Measurements from ENCODE around the gene TRPM2.
"Not testable (repeated sequence)": the region's sequence is repeated elsewhere in the genome, so short reads cannot be mapped to it uniquely, and the experiment has no call there.

Gene TRPM2

GRCh38 chr21:44462086-44462833 is 108.8 kb downstream of the TRPM2 start:
- no peak for DNase-seq (ENCODE audit: low read depth, low spot score)

- DNase-seq (ENCODE audit: low read depth, low spot score): no peak
Observed at GRCh38 chr21:44462834-44463200, 109.4 kb downstream of the TRPM2 start.

- no peak for DNase-seq (ENCODE audit: low read depth, low spot score)
Observed at GRCh38 chr21:44463724-44464123, 110.3 kb downstream of the TRPM2 start.

GRCh38 chr21:44464351-44464750 is 110.9 kb downstream of the TRPM2 start:
- DNase-seq (ENCODE audit: low read depth, low spot score): no peak

GRCh38 chr21:44466351-44466954 is 113.0 kb downstream of the TRPM2 start:
- DNase-seq (ENCODE audit: low read depth, low spot score): no peak

GRCh38 chr21:44466996-44467858 is 113.8 kb downstream of the TRPM2 start:
- DNase-seq (ENCODE audit: low read depth, low spot score): no peak

- DNase-seq (ENCODE audit: low read depth, low spot score): no peak
Observed at GRCh38 chr21:44467859-44468195, 114.4 kb downstream of the TRPM2 start.

- no peak for DNase-seq (ENCODE audit: low read depth, low spot score)
Observed at GRCh38 chr21:44471341-44471740, 117.9 kb downstream of the TRPM2 start.

GRCh38 chr21:44471996-44472395 is 118.6 kb downstream of the TRPM2 start:
- DNase-seq (ENCODE audit: low read depth, low spot score): no peak

- DNase-seq (ENCODE audit: low read depth, low spot score): no peak
Observed at GRCh38 chr21:44473915-44474555, 120.6 kb downstream of the TRPM2 start.

- no peak for DNase-seq (ENCODE audit: low read depth, low spot score)
Observed at GRCh38 chr21:44475266-44475845, 121.9 kb downstream of the TRPM2 start.

GRCh38 chr21:44477131-44477530 is 123.7 kb downstream of the TRPM2 start:
- no peak for DNase-seq (ENCODE audit: low read depth, low spot score)

- no peak for DNase-seq (ENCODE audit: low read depth, low spot score)
Observed at GRCh38 chr21:44477712-44478111, 124.3 kb downstream of the TRPM2 start.

GRCh38 chr21:44478124-44478800 is 124.8 kb downstream of the TRPM2 start:
- no peak for DNase-seq (ENCODE audit: low read depth, low spot score)

GRCh38 chr21:44478801-44479167 is 125.4 kb downstream of the TRPM2 start:
- DNase-seq (ENCODE audit: low read depth, low spot score): no peak

GRCh38 chr21:44479556-44480199 is 126.3 kb downstream of the TRPM2 start:
- not testable (repeated sequence) for DNase-seq (ENCODE audit: low read depth, low spot score)

- no peak for DNase-seq (ENCODE audit: low read depth, low spot score)
Observed at GRCh38 chr21:44480200-44481053, 127.0 kb downstream of the TRPM2 start.

GRCh38 chr21:44482581-44483287 is 129.3 kb downstream of the TRPM2 start:
- no peak for DNase-seq (ENCODE audit: low read depth, low spot score)
